Measurements from ENCODE around the gene VWCE.

VWCE gene

GRCh38 chr11:61294717-61295595 is at the start of gene VWCE:
Gene VWCE, minus strand, starts transcription at chr11:61295316. Its CDS starts 279 bp downstream, at chr11:61295037.
- peak; percentile 59 for DNase-seq (ENCODE audit: low read depth)

GRCh38 chr11:61343792-61344745 is 49.0 kb upstream of the VWCE start:
- no peak for DNase-seq (ENCODE audit: low read depth)

- DNase-seq (ENCODE audit: low read depth): no peak
Observed at GRCh38 chr11:61342207-61342803, 47.2 kb upstream of the VWCE start.

- no peak for DNase-seq (ENCODE audit: low read depth)
Observed at GRCh38 chr11:61341706-61342105, 46.6 kb upstream of the VWCE start.

- DNase-seq (ENCODE audit: low read depth): no peak
Observed at GRCh38 chr11:61340979-61341378, 45.9 kb upstream of the VWCE start.

GRCh38 chr11:61339490-61339878 is 44.4 kb upstream of the VWCE start:
- no peak for DNase-seq (ENCODE audit: low read depth)

GRCh38 chr11:61338783-61339489 is 43.8 kb upstream of the VWCE start:
- DNase-seq (ENCODE audit: low read depth): no peak

GRCh38 chr11:61337706-61338470 is 42.8 kb upstream of the VWCE start:
- DNase-seq (ENCODE audit: low read depth): no peak

- peak; percentile 59 for DNase-seq (ENCODE audit: low read depth)
Observed at GRCh38 chr11:61336171-61336935, 41.2 kb upstream of the VWCE start.

- no peak for DNase-seq (ENCODE audit: low read depth)
Observed at GRCh38 chr11:61335355-61335710, 40.2 kb upstream of the VWCE start.

- no peak for DNase-seq (ENCODE audit: low read depth)
Observed at GRCh38 chr11:61334434-61335354, 39.6 kb upstream of the VWCE start.

GRCh38 chr11:61333550-61334433 is 38.7 kb upstream of the VWCE start:
- DNase-seq (ENCODE audit: low read depth): no peak

GRCh38 chr11:61332797-61333549 is 37.9 kb upstream of the VWCE start, which contains the start of the genes DDB1 and TKFC:
Gene DDB1, minus strand, starts transcription at chr11:61333105. Its CDS starts 137 bp downstream, at chr11:61332968.
Gene TKFC, plus strand, starts transcription at chr11:61333228. Its CDS starts 1,501 bp downstream, at chr11:61334729.
- DNase-seq (ENCODE audit: low read depth): peak; percentile 97

- DNase-seq (ENCODE audit: low read depth): no peak
Observed at GRCh38 chr11:61332281-61332796, 37.2 kb upstream of the VWCE start.

GRCh38 chr11:61331651-61332050 is 36.5 kb upstream of the VWCE start:
- no peak for DNase-seq (ENCODE audit: low read depth)

- no peak for DNase-seq (ENCODE audit: low read depth)
Observed at GRCh38 chr11:61329871-61330270, 34.8 kb upstream of the VWCE start.

- DNase-seq (ENCODE audit: low read depth): no peak
Observed at GRCh38 chr11:61328351-61328750, 33.2 kb upstream of the VWCE start.

All from stimulated activated CD8-positive, alpha-beta memory T cell treated with anti-CD3 and anti-CD28 coated beads, Interleukin-12 subunit alpha, Interleukin-12 subunit beta, amount 100 ng/mL, for 4 hours (primary cell).